ENCODE measurements around the gene ROBO1.
"Not testable (repeated sequence)": the region's sequence is repeated elsewhere in the genome, so short reads cannot be mapped to it uniquely, and the experiment has no call there.

Gene ROBO1

DNA sequence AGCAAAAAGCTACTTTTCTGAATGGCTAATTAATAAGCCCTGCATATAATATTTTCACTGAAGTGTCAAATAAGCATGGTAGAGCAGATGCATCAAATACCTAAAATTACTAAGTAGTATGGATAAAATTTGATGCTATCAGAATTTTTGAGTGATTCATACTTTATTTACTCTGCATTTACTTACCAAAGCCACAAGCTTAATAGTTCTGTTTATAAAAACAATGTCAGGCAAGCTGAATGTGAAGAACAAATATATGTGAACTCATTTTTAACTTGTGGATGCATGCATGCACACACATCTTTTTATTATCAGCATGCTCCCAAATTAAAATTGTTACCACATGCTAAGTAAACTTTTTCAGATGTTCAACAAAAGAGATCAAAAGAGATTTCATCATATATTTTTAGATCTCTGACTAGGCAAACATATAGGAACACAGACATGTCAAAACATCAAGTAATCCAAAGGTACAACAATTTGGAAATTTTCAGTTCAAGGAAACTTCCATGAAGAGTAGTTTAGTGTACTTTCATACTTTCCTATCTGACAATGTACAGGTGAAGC, 969.4 kb downstream of the ROBO1 start:
- DNase-seq (ENCODE audit: low spot score) = no peak

DNA sequence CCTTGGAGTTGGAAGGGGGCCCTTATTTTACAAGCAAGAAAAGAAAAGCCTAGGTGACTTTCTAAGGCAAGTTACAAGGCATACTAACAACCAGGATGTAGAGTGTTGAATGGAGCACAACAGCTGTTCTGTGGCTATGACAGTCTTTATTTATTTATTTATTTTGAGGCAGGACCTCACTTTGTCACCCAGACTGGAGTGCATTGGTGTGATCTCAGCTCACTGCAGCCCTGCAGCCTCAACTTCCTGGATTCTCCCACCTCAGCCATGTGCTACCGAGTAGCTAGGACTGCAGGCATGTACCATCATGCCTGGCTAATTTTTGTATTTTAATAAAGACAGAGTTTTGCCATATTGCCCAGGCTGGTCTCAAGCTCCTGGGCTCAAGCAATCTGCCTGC, 973.4 kb downstream of the ROBO1 start:
- DNase-seq (ENCODE audit: low spot score) = no peak

DNA sequence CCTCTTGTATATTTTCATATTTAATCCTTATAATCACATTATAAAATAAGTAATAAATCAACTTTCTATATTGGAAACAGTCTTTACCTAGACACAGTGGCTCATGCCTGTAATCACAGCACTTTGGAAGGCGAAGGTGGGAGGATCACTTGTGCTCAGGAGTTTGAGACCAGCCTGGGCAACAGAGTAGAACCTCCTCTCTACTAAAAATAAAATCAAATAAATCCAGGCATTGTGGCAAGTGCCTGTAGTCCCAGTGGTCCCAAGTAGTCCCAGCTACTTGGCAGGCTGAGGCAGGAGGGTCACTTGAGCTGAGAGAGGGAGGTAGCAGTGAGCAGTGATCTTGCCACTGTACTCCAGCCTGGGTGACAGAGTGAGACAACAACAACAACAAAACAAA, 975.1 kb downstream of the ROBO1 start:
- DNase-seq (ENCODE audit: low spot score) = no peak

DNA sequence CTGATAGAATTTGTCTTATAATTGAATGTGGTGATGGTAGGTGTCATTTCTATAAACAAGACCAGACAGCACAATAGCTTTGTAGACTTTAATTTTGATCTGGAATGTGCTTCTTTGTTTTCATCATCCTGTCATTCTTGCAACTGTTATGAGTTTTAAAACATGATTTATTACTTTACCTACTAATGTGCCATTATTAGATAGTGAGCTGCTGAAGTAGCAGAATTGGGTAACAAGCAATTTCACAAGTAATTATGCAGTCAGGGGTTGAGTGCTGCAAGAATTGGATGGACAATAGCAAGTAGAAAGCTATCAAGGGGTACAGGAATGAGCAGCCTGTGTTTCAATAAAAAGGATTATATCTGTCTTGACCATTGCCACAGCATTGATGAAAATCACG, 975.6 kb downstream of the ROBO1 start:
- no peak for DNase-seq (ENCODE audit: low spot score)

DNA sequence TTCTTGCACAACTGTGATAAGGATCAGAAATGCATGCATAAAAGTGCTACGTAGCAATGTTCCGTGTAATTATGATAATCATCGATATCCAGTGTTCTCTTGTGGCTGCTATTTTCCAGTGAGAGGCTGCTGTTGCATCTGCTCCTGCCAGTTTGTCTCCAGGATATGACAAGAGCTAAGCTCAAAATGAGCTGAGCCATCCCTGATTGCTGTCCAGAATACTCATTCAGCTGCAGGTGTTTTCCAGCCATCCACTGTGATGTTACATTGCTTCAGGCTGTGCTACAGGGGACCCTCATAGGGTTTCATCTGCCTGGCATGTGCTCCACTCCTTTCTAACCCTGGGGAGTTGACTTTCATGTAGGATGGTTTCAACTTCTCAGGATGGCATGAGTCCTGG, 976.0 kb downstream of the ROBO1 start:
- peak; percentile 34 for DNase-seq (ENCODE audit: low spot score)

DNA sequence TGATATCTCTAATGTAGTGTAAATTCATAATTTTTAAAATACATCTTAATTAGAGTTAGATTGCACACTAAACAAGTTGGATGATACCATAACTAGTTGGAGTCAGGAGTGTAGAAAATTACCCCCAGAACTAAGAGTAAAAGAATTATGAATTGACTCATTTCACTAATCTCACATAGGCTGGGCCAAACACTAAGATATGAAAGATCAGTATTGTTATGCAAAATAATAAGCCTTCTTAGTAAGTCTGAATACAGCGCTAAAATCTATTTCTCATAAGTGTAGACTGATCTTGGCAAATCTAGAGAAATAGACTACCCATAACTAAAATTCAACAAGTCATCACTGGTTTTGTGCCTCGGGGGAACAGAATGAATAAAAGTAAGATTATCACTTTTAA, 979.0 kb downstream of the ROBO1 start:
- DNase-seq (ENCODE audit: low spot score) = no peak

DNA sequence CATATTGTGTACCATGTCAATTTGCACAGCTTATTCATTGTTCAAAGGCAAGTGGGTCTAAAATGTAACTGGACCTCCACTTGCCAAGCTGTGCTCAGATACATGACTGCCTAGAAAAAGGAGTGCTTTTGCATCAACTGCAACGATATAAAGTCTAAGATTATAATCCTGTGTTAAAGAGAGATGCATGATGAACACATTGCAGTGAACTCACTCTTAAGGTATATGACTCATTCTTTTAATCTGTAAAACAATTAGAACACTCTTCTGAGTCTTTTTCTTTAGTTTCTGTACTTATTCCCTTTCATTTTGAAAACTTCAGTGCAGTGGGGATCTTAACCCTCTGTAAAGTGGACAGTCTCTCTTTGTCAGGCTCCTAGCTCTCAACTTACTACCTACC, 982.8 kb downstream of the ROBO1 start:
- DNase-seq (ENCODE audit: low spot score) = no peak

DNA sequence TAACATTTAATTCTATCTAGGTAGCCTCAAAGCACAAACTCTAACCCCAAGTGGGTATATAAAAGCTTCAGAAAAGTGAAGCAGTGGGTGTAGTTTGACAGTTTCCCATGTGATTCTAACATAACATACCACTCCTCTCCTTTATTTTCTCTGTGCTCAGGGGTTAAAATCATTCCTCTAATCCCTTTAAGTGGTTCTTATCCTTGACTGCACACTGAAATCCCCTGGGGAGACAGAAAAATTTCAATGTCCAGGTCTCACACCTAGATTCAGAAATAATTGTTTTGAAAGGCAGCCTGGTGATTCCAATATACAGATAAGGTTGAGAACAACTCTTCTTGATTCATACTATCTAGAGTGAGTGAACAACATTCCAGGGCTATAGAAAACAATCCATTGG, 986.4 kb downstream of the ROBO1 start:
- DNase-seq (ENCODE audit: low spot score) = no peak

DNA sequence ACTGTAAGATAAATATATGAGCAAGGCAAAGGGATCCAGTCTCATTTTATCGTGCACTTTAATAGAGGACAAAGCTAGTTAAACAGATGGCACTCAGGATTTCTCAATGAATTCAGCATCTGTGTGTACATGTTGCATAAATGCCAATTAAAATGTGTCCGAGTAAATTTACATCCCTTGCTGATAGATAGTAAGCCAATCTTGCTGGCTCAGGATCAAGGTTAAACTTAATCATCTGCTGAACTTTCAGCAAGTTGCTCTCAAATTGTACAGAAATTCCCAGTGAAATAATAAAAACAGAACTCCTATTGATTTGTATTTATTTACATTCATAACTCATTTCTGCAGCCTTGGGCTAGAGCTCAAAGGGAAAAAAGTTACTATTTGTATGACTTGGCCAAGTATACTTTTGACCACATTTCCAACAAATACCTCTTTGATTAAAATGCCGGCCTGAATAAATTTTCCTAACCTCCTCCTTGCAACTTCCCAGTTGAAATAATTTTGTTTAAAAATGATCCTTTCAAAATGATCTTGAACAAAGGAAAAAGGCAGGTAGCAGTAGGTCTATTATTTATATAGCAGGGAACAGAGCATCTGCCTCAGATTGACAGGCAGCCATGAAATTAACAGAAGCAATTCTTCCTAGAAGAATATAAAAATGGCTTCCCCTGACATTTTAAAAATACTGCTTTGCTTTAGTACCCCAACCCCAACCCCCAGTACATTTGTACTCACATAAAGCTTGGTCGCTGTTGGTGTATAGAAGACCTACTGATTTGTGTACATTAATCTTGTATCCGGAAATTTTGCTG, 1001.9 kb downstream of the ROBO1 start:
- peak; percentile 3 for DNase-seq (ENCODE audit: low spot score)

DNA sequence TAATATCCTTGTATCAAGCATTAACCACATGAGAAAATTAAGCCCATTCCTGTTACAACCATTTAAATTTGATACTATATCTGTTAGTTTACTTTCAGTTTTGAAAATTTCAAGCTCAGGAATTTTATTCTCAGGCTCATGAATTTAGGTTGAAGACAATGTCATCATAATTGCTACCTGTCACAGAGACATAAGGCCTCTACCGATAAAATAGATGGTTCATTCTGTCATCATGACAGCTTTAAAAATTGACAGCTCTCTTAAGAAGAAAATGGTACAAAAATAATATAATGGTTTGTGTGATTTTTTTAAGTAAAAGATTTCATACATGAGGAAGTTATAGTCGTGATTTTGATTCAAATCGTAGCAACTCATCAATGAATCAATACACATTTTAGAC, 1003.2 kb downstream of the ROBO1 start:
- DNase-seq (ENCODE audit: low spot score) = no peak

DNA sequence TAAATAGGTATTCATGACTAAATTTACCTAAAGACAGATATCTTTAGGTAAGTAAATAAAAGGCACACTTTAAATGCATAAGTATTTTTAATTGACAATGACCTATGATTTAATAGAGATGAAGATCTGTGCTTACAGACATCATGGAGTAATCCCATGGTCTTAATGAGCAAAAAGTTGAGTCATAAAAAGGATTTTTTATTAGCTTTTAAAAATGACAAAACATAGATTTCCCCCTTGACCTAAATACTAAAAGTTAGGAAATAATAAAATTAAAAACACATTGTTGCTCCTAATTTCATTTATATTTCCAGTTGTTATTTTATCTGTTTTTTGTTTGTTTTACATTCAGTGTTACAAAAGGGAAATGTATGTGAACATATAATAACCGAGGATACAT, 1005.7 kb downstream of the ROBO1 start:
- DNase-seq (ENCODE audit: low spot score) = no peak

DNA sequence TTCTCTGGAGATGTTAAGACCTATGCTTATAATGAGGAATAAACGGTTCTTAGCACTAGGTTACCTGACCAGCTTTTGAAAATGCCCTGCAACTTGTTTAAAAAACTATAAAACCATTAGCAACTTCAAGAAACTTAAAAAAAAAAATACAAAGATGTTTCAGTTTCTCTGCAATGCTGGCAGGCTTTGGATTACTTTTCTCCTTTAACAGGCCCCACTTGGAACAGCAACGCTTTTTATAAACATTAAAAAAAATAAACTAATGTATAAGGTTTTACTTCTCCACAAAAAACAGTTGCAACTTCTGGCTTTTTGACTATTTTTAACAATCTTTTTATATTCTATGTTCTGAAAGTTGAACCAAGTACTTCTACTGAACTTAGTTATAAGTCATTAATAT, 1006.7 kb downstream of the ROBO1 start:
- no peak for DNase-seq (ENCODE audit: low spot score)

DNA sequence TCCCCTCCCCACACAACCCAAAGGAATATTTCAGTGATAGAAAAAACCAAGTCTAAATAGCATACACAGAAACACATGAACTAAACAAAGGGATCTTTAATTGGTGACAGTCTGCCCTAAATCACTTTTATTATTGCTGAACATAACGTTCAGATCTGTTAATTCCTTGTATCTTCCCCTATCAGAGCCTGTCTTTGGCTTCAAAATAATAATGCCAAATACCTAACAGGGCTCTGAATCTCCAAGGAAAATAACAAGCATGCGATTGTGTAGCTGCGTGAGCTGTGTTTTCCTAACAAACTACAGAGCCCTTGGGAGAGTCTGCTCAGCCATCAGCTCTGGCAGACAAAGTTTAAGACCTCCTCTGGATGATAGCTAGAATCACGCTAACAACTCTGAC, 1010.1 kb downstream of the ROBO1 start:
- DNase-seq (ENCODE audit: low spot score) = peak; percentile 24

DNA sequence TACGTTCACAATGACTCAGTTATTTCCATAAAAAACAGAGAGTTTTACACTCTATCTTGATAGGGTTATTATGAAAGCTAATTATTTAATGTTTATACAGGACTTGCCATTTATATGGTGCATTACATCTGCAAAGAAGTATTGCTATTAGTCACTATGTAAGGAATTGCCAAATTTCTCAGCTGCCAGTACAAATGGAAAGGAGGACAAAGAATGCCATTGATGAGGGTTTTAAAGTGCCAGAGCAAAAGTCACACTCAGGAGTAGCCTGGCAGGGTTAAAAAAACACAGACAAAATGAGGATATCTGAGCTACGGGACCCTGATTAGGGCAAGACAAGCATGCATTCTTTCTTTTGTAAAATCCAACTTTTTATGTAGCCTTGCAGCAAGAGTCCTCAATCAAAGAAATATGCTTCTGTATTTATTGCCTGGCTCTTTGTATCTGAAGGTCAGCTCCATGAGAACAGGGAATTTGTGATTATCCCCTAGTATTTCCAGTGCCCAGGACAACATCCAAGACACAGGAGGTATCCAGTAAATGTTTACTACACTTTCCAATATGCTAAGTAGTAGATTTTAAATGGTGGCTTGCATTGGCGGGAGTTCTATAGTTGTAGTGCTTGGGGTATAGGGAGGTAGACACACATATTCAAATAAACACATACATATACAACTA, 1013.6 kb downstream of the ROBO1 start:
- peak; percentile 76 for DNase-seq (ENCODE audit: low spot score)

DNA sequence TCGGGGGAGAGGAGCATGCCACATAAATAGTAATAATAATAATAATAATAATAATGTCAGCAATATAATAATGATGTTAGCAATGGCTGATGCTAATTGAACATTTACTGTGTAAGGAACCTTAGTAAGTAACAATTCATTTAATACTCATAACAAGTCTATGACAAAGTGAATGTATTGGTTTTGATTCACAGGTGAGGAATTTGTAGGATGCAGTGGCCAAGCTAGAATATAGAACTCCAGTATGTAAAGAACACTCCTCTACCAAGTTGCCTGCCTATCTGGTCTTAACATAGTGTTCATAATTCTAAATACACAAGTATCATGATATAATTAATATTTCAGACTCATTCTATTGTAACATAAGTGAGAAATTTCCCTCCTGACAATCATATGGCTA, 1016.5 kb downstream of the ROBO1 start:
- no peak for DNase-seq (ENCODE audit: low spot score)

DNA sequence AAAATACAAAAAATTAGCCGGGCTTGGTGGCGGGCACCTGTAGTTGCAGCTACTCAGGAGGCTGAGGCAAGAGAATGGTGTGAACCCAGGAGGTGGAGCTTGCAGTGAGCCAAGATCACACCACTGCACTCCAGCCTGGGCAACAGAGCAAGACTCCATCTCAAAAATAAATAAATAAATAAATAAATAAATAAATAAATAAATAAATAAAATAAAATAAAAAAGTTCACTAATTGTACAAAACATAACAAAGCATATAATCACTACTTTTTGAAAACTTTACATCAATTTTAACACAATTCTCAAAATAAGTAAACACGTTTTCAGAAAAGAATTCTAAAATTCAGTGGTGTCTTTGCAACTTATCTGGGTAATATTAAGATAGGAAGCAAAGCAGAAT, 1017.5 kb downstream of the ROBO1 start:
- DNase-seq (ENCODE audit: low spot score) = not testable (repeated sequence)

DNA sequence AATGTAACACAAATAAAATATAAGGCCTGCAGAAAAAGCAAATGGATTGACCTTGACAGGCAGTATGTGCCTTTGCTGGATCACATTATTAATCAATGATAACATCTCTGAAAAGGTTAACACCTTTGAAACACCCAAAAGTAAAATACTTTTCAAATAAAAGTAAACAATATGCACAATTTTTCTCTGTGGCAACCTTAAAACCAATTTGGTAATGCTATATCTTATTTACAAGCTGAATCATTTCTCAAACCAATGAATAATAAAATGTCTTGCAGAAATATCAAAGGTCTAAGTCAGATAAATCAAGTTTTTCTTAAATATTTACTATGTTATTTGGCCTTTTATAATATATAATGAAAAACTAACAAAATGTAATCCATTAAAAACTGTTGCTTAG, 1018.7 kb downstream of the ROBO1 start:
- DNase-seq (ENCODE audit: low spot score) = no peak

DNA sequence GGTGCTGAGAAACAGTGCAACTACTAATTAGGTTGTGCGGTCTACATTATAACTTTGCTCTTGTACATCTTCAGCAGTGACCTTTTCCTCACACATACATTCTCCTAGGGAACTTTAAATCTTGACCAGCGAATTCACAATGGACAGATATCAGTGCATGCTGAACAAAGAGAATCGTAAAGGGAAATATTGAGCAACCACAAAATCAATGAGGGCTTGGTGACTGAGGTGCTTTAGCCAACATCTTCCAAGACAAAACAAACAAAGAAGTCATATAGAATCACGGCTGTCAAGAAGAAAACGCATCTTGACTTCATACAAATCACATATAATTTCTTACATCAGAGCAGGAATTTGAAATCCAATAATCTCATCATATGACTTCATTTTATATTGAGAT, 1022.0 kb downstream of the ROBO1 start:
- no peak for DNase-seq (ENCODE audit: low spot score)

DNA sequence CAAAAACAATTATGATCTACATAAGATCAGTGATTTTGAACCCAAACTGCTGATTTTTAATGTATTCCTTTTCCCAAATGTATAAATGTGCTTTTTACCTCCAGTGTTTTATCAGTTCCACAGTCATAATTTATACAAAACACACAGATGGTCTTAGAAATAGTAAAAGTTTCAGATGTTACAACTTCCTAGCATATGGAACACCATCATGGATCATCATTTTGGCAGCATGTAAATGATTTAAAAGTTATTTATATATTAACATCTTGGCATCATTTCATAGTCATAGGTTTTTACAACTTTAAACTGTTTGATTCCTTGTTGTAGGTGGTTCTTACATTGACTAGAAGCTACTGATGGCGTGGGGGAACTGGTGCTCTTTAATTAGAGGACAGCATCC, 1025.3 kb downstream of the ROBO1 start:
- DNase-seq (ENCODE audit: low spot score) = no peak

DNA sequence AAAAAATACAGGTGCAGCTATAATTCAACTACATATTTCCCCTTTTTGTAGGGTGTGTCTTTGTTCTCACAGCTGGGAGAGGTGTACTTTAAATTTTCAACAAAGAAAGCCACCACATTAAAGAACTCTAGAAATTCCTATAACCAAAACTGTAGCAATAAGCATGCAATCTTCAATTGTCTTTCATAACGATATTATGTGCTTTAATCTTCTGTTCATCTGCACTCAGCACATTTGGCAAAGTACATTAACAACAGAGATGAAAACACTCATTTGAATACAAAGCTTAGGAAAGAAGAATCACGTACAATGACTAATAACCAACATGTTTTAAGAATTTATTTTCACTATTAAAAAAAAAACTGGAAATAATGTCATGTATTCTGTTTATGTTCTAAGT, 1025.8 kb downstream of the ROBO1 start:
- DNase-seq (ENCODE audit: low spot score) = no peak

DNA sequence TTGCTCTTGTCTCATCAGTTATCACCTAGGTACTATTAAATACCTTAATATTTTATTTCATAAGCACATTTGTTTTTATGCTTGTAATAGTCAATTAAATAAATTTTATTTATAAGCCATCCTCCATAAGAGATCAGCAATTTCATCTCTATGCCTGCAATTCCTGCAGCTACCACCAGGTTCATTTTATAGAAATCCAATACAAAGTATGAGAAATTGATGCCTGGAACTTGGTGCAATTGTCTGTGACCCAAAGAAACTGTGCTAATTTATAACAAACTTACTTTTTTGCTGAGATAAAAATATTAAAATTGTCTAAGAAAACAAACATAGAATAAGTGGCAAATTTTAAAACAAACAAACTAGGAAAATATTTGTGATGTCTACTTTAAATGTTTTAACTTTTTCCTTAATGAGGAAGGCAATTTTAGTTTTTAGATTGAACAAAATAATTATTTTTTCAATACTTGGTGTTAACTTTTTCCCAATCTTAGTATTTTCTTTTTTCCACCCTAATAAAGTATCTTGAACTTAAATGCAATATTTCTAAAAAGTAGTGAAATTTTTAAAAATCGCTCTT, 1026.6 kb downstream of the ROBO1 start:
- DNase-seq (ENCODE audit: low spot score) = no peak

DNA sequence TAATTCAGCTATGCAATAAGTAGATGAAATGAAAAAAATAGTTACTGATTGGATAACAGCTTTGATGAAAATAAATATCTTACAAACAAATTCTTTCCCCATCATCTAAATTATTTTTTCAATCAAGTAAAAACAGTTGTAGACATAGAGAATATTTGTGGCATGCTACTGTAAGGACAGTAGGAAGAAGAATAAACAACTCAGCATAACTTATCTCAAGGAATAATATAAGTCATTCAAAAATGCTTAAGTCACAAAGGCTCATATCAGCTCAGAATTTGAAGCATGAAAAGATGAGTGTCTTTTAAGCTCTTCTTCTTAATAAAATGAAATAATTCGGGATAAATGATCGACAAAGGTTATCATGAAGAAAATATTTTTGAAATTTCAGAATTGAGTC, 1029.0 kb downstream of the ROBO1 start:
- DNase-seq (ENCODE audit: low spot score) = no peak

DNA sequence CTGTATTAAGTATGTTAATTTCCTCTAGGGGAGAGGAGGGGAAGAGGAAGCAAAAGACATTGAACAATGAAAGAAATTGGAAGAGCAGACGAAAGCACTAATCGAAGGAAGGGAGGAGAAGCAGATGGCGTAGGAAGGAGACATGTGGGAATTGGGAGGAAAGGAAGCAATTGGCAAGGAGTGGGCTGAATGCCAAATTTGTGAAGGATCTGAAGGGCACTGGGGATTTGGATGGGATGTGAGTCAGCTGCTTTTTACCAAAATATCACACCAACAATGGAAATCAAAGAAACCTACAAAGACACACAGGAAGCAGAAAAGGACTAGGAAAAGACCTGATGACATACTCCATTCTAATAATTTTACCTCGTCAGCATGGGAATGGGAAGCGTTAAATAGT, 1029.8 kb downstream of the ROBO1 start:
- no peak for DNase-seq (ENCODE audit: low spot score)

All from Ammon's horn (tissue), 1 donor.